GM19452 (cell line): ENCODE data around the gene NMNAT2.

Experiments
- ATAC-seq: cut with Tn5 transposase; IDR thresholded peaks from one replicate; pipeline ENCODE4 v1.9.1; 2021; ENCODE audit not compliant: unreplicated experiment

Gene NMNAT2

DNA sequence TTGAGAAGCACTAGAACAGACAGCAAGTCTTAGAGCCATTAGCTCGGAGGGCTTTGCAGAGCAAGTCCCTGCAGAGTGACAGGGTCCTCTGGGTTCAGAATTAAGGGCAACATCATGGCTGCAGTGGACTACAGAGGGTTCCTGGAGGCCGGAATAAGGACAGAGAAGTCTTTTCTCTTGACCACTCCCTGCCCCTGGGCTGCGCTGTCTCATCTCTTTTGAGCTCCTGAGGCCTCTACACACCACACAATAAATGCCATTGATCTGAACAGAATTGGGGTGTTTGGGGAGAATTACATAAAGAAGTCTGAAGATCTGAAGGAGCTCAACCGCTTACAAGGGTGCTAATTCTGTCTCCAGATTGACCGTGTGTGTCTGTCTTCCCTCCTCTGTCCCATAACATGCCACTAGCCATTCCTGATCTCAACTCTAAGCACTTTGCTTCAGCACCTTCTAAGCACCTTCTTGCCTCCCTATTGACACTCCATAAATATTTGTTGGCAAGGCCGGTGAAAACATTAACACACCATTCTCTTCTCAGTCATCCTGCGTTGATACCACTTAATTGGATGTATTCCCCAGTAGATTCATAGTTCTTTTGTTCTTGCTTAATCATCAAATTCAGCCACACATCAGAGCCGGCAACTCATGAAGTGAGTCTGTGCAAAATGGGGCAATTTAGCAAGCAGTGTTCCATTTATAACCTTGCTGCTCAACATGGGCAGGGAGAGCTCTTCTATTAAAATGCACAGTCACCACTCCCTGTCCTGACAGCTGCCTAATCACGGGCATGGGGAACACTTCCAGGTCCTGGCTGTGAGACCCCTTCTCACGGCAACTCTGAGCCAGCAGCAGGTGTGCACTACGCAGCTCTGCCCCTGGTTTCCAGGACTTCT, 49.7 kb downstream of the NMNAT2 start:
- ATAC-seq = no peak

DNA sequence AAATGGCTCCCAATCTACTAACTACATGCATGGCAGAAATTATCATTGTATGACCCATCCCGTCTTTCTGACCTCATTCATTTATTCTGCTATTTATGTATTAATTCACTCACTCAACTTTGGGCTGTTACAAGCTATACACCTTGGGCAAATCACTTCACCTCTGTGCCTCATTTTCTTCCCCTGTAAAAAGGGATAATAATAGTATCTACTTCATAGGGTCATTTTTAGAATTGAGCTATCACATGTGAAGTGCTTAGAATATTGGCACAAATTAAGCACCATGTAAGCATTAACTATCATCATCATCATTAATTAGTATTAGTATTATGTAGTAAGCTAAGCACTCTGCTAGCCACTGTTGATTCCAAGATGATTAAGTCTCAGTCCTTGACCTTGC, 52.1 kb downstream of the NMNAT2 start:
- ATAC-seq = no peak

DNA sequence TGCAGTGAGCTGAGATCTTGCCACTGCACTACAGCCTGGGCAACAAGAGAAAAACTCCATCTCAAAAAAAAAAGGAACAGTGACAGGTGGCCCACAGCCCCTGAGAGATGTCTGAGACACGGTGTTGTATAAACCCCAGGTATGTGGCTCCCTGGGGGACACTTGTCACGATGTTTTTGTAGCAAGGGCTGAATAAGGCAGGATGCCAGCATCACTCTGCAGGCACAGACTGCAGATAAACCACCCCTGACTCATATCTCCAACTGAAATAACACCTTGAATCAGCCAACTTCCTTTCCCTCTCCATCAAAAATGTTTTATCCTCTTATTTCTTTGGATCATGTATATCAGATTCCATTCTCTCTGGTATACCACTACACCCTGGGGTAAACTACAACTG, 52.5 kb downstream of the NMNAT2 start:
- no peak for ATAC-seq

DNA sequence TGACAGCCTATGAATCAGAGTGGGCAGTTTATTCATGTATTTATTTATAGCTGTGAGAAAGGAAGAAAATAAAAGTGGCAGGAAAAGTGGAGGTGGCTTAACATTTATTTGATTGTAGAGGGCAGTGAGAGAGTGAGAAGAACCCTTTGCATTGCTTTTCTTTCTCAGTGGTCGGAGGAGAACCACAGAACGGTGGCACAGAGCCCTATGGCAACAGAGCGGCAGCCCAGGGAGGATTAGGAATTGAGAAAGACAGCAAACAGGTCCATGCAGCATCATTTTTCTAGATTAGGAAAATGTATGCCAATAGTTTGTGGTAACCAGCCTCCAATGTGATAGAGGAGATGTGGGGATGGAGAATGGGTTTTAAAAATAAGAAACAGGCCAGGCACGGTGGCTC, 53.1 kb downstream of the NMNAT2 start:
- ATAC-seq = no peak

DNA sequence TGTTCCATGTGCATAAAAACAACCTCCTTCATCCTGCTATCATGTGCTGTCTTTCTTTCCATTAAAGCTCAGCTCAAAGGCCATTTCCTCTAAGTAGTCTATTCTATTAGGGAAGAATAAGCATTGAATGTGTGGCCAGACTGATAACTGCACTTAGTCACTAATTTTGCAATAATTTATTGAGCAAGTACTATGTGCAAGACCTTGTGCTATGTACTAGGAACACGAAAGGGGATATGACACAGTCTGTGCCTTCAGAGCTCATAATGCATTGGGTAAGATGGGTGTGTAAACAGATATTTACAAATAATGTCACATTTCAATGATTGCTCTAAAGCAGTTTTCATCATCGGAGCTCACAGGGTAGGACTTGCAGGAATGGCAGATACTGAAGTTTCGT, 54.2 kb downstream of the NMNAT2 start:
- ATAC-seq = no peak

DNA sequence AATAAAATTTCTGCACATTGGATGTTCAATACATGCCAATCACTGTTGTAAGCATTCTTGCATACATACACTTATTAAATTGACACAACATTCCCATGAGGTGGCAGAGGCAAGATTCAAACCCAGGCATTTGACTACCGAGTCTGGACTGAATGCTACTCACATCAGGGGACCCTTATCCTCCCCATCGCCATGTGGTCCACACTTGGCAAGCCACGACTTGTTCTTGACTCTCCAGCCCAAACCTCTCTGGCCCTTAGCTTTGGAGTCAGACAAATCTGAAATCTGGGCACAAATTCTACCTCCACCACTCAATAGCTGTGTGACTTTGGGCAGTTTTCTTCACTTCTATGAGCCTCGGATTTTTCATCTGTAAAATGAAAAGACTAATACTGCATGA, 57.1 kb downstream of the NMNAT2 start:
- no peak for ATAC-seq

DNA sequence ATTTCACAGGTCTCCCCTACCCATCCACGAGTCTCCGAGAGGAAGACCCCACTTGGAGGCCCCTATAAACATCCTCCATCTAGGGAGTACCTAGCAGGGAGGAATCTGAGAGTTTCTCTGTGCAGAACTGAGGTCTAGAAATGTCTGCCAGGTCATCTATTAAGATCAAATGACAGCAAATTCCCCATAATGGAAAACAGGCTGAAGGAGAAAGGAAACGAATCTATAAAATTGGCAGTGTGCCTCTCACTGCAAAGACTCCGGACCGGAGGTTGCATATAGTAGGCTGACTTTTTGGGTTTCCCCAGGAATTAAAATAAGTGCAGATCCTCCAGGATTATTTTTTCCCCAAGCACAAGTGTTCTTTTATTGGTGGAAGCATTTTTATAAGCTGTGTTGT, 57.7 kb downstream of the NMNAT2 start:
- no peak for ATAC-seq

DNA sequence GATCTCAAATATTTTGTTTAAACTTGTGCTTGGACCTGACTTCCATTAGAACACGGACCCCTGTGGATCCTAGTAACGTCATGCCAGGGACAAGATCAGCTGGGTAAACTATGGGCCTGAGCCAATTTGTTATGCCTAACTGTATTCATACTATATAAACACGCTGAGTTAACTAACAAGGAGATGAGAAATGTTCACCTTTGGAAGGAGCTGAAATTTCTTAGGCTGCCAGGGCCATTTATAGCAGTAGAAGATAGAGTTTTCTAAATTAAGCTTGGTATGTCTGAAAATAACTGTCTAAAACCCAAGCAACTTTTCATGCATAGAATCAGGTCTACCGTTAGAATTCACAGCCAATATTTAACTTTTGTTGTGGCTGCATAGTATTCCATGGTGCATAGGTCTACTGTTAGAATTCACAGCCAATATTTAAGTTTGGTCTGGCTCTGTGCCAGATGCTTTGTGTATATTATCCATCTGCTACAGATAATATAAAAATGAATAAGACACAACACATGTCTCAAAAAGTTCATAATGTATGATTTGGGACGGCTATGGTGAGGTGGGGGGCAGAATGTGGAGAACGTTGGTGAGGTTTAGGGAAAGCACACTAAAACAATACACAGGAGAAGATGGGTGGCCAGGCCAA, 61.5 kb downstream of the NMNAT2 start:
- no peak for ATAC-seq

DNA sequence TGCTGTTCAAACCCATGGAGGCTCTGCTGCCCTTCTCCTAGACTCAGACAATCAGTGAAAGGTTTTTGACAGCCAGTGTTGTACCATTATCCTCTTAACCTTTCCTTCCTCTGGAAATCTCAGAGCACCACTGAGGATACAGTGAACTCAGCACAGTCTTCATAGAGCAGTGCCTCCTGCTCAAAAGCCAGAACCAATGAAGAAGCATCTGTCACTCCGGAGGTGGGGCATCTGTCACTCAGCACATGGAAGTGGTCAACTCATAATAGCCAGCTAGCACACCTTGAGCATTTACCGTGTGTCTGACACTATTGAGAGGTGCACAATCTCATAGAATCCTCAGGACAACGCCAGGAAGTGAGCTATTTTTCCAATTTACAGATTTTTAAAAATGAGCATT, 62.4 kb downstream of the NMNAT2 start:
- ATAC-seq = no peak

DNA sequence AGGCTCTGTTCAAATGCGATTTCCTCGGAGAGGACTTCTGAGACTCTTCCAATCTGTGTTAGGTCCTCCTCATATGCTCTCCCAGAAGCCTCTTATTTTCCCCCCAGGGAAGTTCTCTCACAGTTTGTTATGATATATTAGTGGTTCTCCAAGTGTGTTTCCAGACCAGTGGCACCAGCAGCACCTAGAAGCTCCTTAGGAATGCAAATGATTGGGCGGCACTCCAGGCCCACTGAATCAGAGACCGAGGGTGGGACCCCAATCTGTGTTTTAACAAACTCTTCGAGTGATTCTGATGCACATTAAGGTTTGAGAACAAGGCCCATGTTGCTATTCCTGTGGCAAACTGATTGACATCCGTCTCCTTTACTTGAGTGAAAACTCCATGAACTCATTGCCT, 63.0 kb downstream of the NMNAT2 start:
- no peak for ATAC-seq

DNA sequence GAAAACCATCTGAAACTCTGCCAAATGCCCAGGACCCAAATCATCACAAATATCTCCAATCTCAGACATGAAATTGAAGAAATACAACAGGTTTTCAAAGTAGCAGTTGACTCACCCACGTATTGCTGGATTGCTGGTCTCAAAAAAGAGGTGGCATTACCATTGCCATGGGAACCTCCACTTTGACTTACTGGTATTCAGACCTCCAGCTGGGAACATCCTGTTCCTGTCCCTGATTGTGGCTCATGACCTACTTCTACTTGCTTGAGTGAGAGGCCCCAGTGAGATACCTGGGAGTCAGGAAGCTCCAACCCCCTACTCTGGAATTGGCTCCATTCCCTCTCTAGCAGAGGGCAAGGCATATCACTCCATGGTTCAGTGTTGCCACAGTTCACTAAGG, 64.6 kb downstream of the NMNAT2 start:
- ATAC-seq = no peak

DNA sequence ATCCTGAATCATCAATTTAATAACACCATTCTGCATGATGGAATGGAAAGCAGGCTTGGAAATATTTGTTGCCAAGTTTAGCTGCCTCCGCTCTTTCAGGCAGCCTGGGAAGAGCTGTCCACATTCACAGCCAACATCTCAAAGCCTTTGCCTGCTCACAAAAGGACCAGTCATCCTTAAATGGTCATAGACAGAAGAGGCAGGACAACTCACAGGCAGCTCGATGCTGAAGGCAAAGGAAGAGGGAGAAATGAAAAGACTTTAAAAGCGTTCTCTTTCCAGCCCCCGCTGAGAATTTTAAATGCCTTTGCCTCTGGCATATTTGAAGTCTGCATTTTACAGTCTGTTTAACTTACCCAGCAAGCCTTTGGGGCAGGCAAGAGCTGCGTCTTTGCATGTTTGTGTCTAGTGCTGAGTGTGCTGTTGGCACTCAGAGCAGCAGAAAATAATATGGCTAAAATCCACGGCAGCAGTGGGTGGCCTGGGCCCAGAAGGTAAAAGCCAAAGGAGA, 68.9 kb downstream of the NMNAT2 start:
- ATAC-seq = no peak

DNA sequence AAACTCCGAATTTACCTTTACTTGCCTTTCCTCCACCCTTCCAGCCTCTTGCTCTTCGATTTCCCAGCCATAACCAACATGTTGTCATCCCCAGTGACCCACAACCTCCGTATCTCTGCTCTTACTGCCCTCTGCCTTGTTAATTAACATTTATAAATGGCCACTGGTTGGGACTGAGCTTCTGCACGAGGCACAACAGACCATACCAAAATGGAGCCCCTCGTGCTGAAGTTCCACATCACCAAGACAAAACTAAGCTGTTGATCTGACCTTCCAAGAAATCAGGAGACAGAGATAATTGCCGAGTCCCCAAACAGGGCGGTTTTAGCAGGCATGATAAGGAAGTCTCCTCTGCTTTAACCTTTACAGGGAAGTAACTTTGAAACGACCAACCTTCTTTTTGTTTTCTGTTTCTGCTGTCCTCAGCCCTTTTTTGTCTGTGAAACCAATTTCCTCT, 71.9 kb downstream of the NMNAT2 start:
- no peak for ATAC-seq

DNA sequence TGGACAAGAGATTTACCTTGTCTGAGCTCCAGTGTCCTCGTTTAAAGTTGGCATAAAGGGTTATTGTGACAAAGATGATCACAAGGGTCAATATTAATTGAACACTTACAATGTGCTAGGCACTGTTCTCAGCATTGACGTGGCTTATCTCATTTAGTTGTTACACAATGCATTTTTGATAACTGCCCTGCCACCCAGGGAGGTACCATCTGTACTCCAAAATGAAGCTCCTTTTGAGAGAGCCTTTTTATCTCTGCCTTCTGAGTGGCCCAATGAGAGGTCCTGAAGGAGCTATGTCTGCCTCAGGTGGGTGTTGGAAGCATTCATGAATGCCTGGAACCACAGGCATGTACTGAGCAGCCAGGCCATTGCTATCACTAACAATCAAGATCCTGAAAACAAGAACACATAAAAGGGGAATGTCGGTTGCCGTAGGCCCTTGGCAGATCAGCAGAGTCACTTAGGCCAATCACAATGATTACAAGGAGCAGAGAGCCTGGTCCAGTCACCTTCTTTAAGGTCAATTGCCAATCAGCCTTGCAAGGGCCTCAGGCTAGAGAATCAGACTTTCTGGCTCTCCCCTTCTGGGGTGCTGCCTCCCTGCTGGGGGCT, 78.5 kb downstream of the NMNAT2 start:
- ATAC-seq = no peak

DNA sequence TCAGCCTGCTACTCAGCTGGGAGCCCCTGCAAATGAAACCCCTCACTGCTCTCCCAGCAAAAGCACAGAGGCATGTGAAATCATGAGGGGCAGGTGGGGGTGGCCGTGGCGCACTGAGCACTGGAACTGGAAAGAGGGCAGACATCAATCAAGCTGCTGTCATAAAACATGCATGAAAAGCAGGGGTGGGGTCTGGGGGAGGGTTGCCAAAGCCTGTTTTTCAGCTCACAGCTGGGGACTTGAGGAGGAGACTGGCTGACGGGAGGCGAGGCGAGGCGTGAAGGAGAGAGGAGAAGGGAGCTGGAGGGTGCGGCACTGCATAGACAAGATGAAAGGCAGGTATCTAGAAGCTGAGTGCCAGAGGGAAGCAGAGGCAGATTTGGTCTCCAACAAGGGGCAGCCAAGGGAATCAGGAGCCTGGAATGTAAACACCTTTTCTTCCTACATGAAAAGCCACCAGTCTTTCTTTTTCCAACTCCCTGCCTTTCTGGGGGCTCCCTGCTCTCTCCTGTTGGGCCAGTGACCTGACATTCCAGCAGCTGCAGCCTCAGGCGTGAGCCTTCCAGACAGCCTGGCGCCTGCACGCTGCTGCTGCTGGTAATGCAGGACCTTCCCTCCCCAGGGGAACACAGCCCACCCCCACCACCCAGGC, 87.0 kb downstream of the NMNAT2 start:
- no peak for ATAC-seq

DNA sequence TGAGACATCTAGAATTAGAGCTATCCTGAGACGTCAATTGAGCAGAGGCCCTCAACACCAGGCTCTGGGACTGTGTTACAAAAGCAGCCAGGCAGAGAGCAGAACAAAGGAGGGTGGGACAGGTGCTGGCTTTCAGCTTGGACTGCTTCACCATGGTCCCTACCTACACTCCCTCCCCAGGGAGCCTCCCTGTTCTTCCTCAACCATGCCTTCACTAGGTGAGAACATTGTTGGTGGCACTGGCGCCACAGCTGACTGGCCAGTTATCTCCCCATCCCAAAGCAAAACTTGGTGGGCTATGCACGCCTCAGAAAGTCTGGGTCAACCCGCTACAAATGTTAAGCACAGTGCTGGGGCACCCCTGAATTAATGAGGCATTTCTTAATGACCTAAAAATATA, 87.8 kb downstream of the NMNAT2 start:
- no peak for ATAC-seq

DNA sequence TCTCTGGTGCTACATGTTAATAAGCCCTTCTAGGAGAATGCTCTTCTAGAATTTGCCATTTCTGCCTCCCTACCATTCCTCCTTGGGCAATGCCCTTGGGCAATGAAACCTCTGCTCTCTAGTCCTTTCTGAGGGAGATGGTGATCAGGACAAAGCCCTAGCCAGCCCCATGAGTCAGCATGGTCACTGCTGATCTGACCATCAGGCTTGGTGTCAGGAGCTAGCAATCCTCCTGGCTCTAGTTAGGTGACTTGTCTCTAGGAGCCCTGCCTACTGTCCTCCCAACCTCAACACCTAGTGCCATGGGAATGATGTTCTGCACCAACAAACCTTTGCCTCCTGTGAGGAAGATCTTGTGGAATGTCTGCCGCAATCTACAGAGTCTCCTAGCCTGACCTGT, 89.8 kb downstream of the NMNAT2 start:
- no peak for ATAC-seq

DNA sequence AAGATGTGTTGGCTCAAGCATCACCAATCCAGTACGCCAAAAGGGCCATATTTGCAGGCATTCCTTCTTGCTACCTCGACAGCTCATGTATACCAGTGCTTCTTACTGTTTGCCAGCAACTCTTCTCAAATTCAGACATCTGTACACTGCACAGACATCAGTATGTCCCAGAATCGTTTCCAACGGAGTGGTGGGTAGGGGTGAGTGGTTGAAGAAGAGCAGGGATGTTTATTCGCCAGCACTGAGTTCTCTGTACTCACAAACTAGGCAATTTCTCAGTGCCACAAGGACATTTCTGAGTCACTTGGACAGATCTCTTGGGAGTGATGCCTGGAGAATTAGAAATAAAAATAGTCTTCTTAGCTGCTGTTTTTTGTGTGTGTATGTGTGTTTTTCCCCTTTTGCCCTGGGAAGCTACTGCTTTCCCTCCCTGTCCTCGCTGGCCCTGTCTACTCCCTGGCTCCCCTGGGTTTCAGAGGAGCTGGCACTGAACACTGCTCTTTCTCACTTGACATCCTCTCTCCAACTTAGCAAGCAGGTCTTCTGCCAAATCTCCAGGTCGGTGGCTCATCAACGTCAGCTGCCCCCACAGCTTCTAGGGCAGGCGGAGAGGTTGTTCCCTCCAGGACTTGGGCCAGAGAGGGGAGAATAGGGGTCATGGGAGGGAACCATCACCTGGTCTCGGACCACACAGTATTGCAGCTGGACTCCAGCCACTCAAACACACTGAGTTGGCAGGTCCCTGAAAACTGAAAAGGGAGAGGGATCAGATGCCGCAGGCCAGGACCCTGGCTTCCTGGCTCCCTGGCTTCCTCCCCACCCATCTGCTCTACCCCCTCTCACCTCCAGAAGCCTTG, 90.5 kb downstream of the NMNAT2 start:
- ATAC-seq = no peak

DNA sequence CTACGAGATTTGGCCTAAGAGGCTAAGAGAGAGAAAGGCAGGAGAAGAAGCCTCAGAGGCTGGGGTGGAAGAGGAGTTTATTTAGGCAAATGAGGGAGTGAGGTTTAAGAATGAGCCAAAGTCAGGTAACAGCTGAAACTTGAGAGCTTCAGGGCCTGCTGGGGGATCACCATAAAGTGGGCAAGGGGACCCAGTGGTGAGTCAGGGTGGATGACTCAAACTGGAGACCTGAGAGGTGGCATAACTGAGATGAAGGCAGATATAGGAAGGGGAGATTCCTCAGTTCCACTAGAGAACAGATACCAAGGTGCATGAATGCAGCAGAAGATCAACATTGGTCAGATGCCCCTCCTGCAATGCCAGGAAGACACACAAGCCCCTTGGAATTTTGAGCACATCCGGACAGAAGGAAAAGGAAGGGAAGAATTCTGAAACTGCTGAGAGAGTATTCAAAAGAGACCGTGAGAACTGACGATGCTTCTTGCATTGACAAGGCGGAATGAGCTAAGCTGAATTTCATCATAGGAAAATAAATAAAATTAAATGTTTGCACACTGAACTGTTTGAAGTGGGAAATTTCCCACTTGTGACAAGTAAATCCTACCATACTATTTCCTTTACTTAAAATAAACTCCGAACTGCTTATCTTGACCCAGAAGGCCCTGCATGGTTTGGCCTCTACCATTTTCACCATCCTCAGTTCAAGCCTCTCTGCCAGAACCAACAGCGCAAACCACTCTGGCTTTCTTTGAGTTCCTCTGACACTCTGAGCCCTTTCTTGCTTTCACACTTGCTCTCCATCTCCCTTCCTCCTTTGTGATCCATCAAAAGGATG, 94.1 kb downstream of the NMNAT2 start:
- ATAC-seq = no peak

DNA sequence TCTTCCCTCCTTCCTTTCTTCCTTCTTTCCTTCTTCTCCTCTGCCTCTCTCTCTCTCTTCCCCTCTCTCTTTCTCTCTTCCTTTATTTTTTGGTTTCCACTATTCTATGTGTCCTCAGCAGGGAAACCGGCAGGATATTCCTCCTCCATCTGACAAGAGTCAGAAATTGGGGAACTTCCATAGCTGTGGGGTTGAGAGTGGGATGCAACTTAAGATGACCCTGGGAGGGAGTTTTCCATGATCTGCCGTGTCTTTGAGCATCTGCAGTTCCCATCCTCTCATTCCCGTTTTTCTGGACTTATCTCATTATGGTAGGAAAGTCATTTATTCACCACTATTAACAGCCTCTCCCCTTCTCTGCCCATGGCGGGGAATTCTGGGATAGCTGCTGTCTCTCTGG, 98.6 kb downstream of the NMNAT2 start:
- ATAC-seq = no peak
